Dendritic cell treated with granulocyte-macrophage colony-stimulating factor and Interleukin-4, amounts not matched to agents 40 ng/mL and 50 ng/mL, for 4 days (primary cell): Measurements from ENCODE around the gene MND1.

Experiments
- H3K27ac Mint-ChIP-seq: one replicate; pipeline ENCODE4 v1.8.0; 2022; ENCODE audit warnings: mild to moderate bottlenecking, mixed read lengths
- H3K27me3 Mint-ChIP-seq: one replicate; pipeline ENCODE4 v1.8.0; 2022; ENCODE audit warnings: mild to moderate bottlenecking, mixed read lengths
- H3K36me3 Mint-ChIP-seq: one replicate; pipeline ENCODE4 v1.8.0; 2022; ENCODE audit warnings: low read depth, mixed read lengths
- H3K4me1 Mint-ChIP-seq: one replicate; pipeline ENCODE4 v1.8.0; 2022; ENCODE audit warnings: low read depth, mixed read lengths
- H3K4me3 Mint-ChIP-seq: one replicate; pipeline ENCODE4 v1.8.0; 2022; ENCODE audit warnings: mild to moderate bottlenecking, moderate library complexity, mixed read lengths
- H3K9me3 Mint-ChIP-seq: one replicate; pipeline ENCODE4 v1.8.0; 2022; ENCODE audit warnings: mixed read lengths
- intact Hi-C: fragments of 100-400 bp; cut with micrococcal nuclease; formaldehyde crosslinking; loops from one replicate; pipeline ENCODE4 v1.15.0; 2022

Gene MND1

DNA sequence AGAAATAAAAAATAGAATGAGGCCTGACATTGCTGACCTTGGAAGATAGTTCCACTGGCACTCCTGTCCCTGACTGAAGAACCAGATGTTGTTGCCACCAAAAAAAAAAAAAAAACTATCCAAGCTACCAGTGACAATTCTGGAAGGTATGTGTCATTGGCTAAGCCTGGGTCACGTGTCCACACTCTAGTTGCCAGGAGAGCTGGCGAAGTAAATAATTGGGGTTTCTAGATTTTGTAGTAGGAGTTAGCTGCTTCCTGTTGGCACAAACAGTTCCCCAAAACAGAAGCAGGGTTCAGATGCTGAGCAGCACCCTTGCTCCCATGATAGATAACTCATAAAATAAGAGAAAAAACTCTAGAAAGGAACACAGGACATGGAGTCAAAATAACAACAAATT, 20.5 kb downstream of the MND1 start:
- no peaks in the 10 kb centered on the region for H3K27me3 Mint-ChIP-seq
- no peak overlapping the region for H3K4me3 Mint-ChIP-seq
- peaks cover under 1% of the 10 kb centered on the region for H3K36me3 Mint-ChIP-seq
- H3K27ac Mint-ChIP-seq: no peak overlapping the region
- H3K4me1 Mint-ChIP-seq: peaks cover 28% of the 10 kb centered on the region
- H3K9me3 Mint-ChIP-seq: no peaks in the 10 kb centered on the region
- intact Hi-C loops: no loop called here

DNA sequence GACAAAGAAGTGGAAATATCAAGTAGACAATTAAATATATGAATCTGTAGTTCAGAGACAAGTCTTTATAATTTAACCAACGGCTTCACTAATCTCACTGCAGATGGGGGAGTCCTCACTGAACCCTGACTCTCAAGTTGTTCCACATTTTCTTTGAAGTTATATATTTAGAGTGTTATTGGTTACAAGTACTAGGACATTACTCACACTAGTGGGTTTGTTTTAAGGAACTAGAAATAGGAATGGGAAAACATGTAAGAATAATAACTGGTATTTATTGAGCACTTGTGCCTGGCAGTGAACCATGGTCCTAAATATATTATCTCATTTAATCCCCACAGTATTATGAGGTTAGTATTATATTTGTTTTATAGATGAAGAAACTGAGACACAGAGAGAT, 22.0 kb downstream of the MND1 start:
- no peak overlapping the region for H3K27ac Mint-ChIP-seq
- intact Hi-C loops: no loop called here
- peaks cover 28% of the 10 kb centered on the region for H3K4me1 Mint-ChIP-seq
- H3K4me3 Mint-ChIP-seq: no peak overlapping the region
- H3K27me3 Mint-ChIP-seq: no peaks in the 10 kb centered on the region
- peaks cover 10% of the 10 kb centered on the region for H3K36me3 Mint-ChIP-seq
- no peaks in the 10 kb centered on the region for H3K9me3 Mint-ChIP-seq

DNA sequence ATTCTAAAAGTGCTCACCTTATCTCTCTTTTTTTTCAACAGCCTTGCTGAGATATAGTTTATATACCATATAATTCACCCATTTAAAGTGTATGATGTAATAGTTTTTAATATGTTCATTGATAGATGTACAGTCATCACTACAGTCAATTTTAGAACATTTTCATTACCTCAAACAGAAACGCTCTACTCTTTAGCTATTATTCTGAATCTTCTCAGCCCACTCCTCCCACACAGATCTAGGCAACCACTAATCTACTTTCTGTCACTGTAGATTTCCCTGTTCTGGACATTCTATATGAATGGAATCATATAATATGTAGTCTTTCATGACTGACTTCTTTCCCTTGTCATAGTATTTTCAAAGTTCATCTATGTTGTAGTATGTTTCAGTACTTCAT, 22.6 kb downstream of the MND1 start:
- H3K4me1 Mint-ChIP-seq: peaks cover 28% of the 10 kb centered on the region
- intact Hi-C loops: no loop called here
- H3K9me3 Mint-ChIP-seq: no peaks in the 10 kb centered on the region
- peak overlapping the region; percentile 15 for H3K27ac Mint-ChIP-seq
- no peak overlapping the region for H3K4me3 Mint-ChIP-seq
- H3K27me3 Mint-ChIP-seq: no peaks in the 10 kb centered on the region
- peaks cover 14% of the 10 kb centered on the region for H3K36me3 Mint-ChIP-seq

DNA sequence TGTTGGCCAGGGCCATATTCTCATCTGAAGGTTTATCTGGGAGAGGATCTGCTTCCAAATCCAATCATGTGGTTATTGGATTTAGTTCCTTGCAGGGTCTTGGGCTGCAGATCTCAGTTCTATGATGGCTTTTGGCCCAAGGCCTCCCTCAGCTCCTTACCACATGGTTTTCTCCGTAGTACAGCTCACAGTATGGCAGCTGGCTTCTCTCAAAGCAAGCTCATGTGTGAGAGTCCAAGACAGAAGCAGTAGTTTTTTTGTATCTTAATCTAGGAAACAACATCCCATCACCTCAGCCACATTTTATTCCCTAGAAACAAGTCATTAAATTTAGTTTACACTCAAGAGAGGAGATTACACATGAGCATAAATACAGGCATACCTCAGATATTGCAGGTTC, 24.5 kb downstream of the MND1 start:
- H3K27ac Mint-ChIP-seq: no peak overlapping the region
- intact Hi-C loops: no loop called here
- H3K27me3 Mint-ChIP-seq: no peaks in the 10 kb centered on the region
- H3K36me3 Mint-ChIP-seq: peaks cover 14% of the 10 kb centered on the region
- H3K4me3 Mint-ChIP-seq: no peak overlapping the region
- H3K9me3 Mint-ChIP-seq: no peaks in the 10 kb centered on the region
- peaks cover 28% of the 10 kb centered on the region for H3K4me1 Mint-ChIP-seq

DNA sequence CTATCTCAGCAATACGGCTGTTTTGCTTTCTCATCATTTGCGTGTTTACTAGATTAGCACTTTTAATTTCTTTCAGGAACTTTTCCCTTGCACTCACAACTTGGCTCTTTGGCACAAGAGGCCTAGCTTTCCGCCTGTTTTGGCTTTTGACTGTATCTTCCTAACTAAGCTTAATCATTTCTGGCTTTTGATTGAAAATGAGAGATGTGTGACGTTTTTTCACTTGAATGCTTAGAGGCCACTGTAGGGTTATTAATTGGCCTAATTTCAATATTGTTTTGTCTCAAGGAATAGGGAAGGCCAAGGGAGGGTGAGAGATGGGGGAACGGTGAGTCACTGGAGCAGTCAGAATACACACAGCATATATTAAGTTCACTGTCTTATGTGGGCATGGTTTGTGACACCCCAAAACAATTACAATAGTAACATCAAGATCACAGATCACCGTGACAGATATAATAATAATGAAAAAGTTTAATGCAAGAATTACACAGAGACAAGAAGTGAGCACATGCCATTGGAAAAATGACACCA, 27.3 kb downstream of the MND1 start:
- H3K4me1 Mint-ChIP-seq: peaks cover 8% of the 10 kb centered on the region
- no peaks in the 10 kb centered on the region for H3K27me3 Mint-ChIP-seq
- intact Hi-C loops: no loop called here
- no peak overlapping the region for H3K27ac Mint-ChIP-seq
- no peaks in the 10 kb centered on the region for H3K9me3 Mint-ChIP-seq
- no peak overlapping the region for H3K4me3 Mint-ChIP-seq
- H3K36me3 Mint-ChIP-seq: peaks cover 14% of the 10 kb centered on the region

DNA sequence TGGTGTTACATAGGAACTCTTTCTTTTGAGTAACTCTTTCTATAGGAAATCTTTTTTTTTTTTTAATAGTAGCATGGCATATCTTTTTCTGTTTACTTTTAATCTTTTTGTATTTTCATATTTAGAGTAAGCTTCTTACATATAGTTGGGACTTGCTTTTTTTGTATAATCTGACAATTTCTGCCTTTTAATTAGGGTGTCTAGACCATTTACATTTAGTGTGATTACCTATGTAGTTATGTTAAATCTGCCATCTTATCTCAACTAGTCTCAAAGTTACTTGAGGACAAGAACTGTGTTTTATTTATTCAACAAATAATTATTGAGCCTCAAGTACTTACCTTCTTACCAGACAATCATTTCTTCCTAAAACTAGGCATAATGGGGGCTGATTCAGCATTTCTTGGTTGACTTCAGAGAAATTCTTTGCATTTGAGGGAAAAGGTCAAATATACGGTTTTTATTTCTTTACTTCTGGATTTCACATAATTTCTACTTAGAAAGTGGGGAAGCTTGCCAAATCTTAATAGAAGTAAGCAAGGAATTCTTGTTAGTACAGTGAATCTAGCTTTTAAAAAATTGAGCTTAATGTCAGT, 28.6 kb downstream of the MND1 start:
- no peak overlapping the region for H3K4me3 Mint-ChIP-seq
- intact Hi-C loops: no loop called here
- peaks cover 14% of the 10 kb centered on the region for H3K36me3 Mint-ChIP-seq
- no peak overlapping the region for H3K27ac Mint-ChIP-seq
- no peaks in the 10 kb centered on the region for H3K9me3 Mint-ChIP-seq
- no peaks in the 10 kb centered on the region for H3K27me3 Mint-ChIP-seq
- H3K4me1 Mint-ChIP-seq: no peaks in the 10 kb centered on the region

DNA sequence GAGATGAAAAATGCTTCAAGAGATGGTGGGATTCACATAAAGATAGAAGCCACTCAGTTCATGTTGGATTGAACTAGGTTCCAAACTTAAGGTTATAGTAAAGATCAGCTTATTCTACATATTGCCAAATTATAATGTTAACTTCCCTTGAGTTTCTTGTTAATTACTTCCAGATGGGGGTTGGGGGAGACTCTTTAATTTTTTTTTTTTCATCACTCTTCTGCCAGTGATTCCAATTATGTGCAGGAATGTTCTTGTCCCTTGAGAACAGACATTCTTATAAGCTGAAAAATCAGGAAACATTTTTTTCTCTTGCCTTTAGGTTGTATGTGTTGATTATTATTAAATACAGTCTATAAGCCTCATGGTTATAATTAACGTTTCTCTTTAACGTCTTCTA, 30.0 kb downstream of the MND1 start:
- no peaks in the 10 kb centered on the region for H3K4me1 Mint-ChIP-seq
- no peaks in the 10 kb centered on the region for H3K9me3 Mint-ChIP-seq
- H3K4me3 Mint-ChIP-seq: no peak overlapping the region
- no peak overlapping the region for H3K27ac Mint-ChIP-seq
- peaks cover 14% of the 10 kb centered on the region for H3K36me3 Mint-ChIP-seq
- intact Hi-C loops: no loop called here
- no peaks in the 10 kb centered on the region for H3K27me3 Mint-ChIP-seq

DNA sequence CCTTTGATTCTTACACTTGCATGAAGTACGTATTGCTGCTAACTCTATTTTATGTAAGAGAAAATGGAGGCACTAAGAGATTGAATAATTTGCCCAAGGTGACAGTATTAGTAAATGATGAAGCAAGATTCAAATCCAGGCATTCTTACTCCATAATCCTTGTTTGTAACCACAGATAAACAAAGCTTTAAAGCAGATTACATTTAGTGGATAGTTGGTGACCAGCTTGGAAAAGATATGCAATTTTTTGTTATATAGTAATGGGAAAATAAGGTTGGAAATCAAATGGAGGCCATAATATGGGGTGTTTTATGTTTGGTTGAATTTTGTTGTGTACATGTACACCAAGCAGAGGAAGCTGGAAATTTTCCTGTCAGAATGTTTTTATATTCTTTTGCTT, 30.8 kb downstream of the MND1 start:
- Mint-ChIP-seq H3K4me1 (no peaks in the 10 kb centered on the region), H3K27ac (no peak overlapping the region), H3K4me3 (no peak overlapping the region), H3K9me3 (no peaks in the 10 kb centered on the region), H3K27me3 (no peaks in the 10 kb centered on the region), H3K36me3 (peaks cover 10% of the 10 kb centered on the region)
- intact Hi-C loops: no loop called here

DNA sequence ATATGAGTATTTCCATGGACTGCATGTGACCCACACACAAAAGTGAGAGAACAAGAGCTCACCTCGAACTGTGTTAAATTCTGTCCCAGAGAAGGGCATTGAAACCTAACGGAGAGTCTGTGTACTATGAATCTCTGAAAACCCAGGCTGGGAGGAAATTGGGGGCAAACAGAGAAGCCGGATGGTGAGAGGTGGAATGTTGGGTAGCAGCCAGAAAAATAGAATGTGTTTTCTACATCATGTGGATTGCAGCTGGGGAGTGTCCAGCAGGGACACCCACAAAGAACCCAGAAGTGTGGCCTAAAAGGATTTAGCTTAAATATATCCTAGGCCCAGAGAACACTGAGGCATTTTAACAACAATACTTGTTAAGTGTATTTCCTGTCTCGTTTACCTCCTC, 38.6 kb downstream of the MND1 start:
- H3K36me3 Mint-ChIP-seq: no peaks in the 10 kb centered on the region
- H3K9me3 Mint-ChIP-seq: no peaks in the 10 kb centered on the region
- no peak overlapping the region for H3K27ac Mint-ChIP-seq
- H3K4me1 Mint-ChIP-seq: no peaks in the 10 kb centered on the region
- no peak overlapping the region for H3K4me3 Mint-ChIP-seq
- intact Hi-C loops: no loop called here
- H3K27me3 Mint-ChIP-seq: no peaks in the 10 kb centered on the region

DNA sequence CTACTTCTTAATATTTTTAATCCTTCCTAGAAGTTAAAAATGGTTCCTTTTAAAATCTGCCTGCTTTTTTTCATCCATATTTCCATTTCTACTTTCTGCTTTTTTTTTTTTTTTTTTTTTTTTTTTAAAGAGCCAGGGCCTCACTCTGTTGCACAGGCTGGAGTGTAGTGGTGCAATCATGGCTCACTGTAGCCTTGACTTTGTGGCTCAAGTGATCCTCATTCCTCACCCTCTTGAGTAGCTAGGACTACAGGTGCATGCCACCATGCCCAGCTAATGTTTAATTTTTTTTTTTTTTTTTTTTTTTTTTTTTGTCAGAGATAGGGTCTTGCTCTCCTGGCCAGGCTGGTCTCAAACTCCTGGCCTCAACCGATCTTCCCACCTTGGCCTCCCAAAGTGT, 39.7 kb downstream of the MND1 start:
- no peak overlapping the region for H3K27ac Mint-ChIP-seq
- no peaks in the 10 kb centered on the region for H3K36me3 Mint-ChIP-seq
- H3K27me3 Mint-ChIP-seq: no peaks in the 10 kb centered on the region
- H3K4me1 Mint-ChIP-seq: no peaks in the 10 kb centered on the region
- H3K4me3 Mint-ChIP-seq: no peak overlapping the region
- intact Hi-C loops: no loop called here
- no peaks in the 10 kb centered on the region for H3K9me3 Mint-ChIP-seq

DNA sequence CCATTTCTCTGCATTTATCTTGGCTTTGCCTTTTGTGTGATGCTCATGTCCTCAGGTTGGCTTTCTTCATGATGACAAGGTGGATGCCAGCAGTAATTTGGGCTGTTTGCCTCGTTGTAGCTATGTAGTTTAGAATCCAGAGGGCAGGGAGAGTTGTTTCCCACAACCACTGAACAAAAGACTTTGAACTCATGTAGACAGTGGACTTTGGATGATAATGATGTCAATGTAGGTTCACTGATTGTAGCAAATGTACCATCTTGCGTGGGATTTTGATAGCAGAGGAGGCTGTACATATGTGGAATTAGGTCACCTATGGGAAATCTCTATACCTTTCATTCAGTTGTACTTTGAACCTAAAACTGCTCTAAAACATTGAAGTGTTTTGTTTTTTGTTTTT, 41.3 kb downstream of the MND1 start:
- no peak overlapping the region for H3K27ac Mint-ChIP-seq
- no peaks in the 10 kb centered on the region for H3K4me1 Mint-ChIP-seq
- no peaks in the 10 kb centered on the region for H3K27me3 Mint-ChIP-seq
- H3K4me3 Mint-ChIP-seq: no peak overlapping the region
- intact Hi-C loops: no loop called here
- no peaks in the 10 kb centered on the region for H3K9me3 Mint-ChIP-seq
- no peaks in the 10 kb centered on the region for H3K36me3 Mint-ChIP-seq

DNA sequence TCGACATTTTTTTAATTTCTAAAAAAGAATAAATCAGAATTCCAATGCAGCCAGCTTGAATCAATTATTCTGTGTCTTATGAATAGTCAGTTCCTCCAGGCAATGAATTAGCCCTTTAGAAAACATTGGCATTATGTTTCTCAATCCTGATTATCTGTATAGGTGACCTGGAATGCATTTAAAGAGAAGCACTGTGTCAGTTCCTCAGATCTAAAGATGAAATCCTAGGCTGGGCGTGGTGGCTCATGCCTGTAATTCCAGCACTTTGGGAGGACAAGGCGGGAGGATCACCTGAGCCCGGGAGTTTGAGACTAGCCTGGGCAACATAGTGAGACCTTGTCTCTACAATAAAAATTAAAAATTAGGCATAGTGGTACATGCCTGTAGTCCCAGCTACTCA, 43.5 kb downstream of the MND1 start:
- H3K36me3 Mint-ChIP-seq: no peaks in the 10 kb centered on the region
- H3K4me3 Mint-ChIP-seq: no peak overlapping the region
- H3K27ac Mint-ChIP-seq: no peak overlapping the region
- H3K9me3 Mint-ChIP-seq: no peaks in the 10 kb centered on the region
- intact Hi-C loops: no loop called here
- H3K4me1 Mint-ChIP-seq: no peaks in the 10 kb centered on the region
- H3K27me3 Mint-ChIP-seq: no peaks in the 10 kb centered on the region

DNA sequence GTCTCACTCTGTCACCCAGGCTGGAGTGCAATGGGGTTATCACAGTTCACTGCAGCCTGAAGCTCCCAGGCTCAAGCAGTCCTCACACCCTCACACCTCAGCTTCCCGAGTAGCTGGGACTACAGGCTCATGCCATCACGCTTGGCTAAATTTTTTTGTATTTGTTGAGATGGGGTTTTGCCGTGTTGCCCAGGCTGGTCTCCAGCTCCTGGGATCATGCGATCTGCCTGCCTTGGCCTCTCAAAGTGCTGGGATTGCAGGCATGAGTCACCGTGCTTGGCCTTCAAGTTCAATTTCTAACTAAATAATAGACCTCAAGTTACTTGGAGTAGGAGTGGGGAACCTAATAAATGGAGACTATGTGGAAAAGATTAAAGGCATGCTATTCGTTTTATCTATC, 48.9 kb downstream of the MND1 start:
- Mint-ChIP-seq H3K4me1 (no peaks in the 10 kb centered on the region), H3K27ac (no peak overlapping the region), H3K36me3 (no peaks in the 10 kb centered on the region), H3K9me3 (no peaks in the 10 kb centered on the region), H3K27me3 (no peaks in the 10 kb centered on the region), H3K4me3 (no peak overlapping the region)
- intact Hi-C loops: no loop called here

DNA sequence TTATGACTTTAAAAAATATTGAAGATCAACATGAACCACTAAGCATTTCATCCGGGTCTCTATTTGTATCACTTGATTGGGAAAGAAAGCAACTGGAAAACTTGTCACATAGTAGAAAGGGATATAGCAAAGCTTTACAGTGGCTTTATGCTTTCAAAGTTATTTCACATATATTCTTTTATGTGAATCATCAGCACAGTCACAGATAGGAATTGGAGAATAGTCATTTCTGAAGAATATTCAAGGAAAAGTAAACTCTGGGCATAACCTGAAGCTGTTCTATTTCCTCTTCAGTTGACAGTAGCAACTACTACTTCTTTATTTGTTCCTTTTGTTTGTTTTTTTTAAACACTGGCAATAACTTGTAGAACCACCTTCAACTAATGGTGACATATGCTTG, 50.5 kb downstream of the MND1 start:
- H3K4me3 Mint-ChIP-seq: no peak overlapping the region
- H3K27ac Mint-ChIP-seq: no peak overlapping the region
- no peaks in the 10 kb centered on the region for H3K27me3 Mint-ChIP-seq
- intact Hi-C loops: no loop called here
- no peaks in the 10 kb centered on the region for H3K36me3 Mint-ChIP-seq
- H3K9me3 Mint-ChIP-seq: no peaks in the 10 kb centered on the region
- no peaks in the 10 kb centered on the region for H3K4me1 Mint-ChIP-seq

DNA sequence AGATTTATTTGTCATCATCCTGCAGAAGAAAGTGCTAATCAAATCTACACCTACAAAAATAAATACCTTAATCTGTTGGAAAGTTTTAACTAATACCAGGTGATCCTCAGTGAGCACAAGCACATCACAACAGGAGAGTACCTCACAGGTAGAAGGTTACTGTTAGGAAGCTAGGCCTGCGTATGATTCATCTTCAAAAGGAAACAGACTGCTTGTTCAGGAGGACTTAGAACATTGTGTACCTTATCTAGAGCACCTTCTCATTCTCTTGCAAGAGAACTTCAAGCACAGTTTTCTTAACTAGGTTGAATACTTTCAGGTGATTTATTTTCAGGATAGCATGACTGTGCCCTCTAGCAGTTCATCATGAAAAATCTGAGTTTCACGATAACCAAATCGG, 54.2 kb downstream of the MND1 start:
- no peaks in the 10 kb centered on the region for H3K9me3 Mint-ChIP-seq
- no peaks in the 10 kb centered on the region for H3K27me3 Mint-ChIP-seq
- no peak overlapping the region for H3K4me3 Mint-ChIP-seq
- intact Hi-C loops: no loop called here
- H3K27ac Mint-ChIP-seq: no peak overlapping the region
- H3K4me1 Mint-ChIP-seq: no peaks in the 10 kb centered on the region
- H3K36me3 Mint-ChIP-seq: no peaks in the 10 kb centered on the region
